IMR-90 (cell line): Measurements from ENCODE around the gene BAZ2B.

Experiments
- BHLHE40 ChIP-seq: fragments of 150-350 bp; IDR thresholded peaks from 2 replicates; pipeline ENCODE4 v1.6.1; 2016; ENCODE audit warnings: mild to moderate bottlenecking, low read depth, low read length
- MXI1 ChIP-seq: IDR thresholded peaks from 2 replicates; pipeline ENCODE4 v1.6.1; 2012; ENCODE audit warnings: low read depth, mild to moderate bottlenecking, low read length, moderate library complexity, borderline replicate concordance
- POLR2A ChIP-seq: IDR thresholded peaks from 2 replicates; pipeline ENCODE4 v1.6.1; 2012; ENCODE audit warnings: mild to moderate bottlenecking, low read depth, low read length
- TF ChIP-seq, protein P1 (sequence below): conservative IDR thresholded peaks from 2 replicates; pipeline ENCODE4 v1.5.1; 2012; ENCODE audit warnings: mild to moderate bottlenecking, low read depth, low read length, improper control_type of control experiment

DNA sequence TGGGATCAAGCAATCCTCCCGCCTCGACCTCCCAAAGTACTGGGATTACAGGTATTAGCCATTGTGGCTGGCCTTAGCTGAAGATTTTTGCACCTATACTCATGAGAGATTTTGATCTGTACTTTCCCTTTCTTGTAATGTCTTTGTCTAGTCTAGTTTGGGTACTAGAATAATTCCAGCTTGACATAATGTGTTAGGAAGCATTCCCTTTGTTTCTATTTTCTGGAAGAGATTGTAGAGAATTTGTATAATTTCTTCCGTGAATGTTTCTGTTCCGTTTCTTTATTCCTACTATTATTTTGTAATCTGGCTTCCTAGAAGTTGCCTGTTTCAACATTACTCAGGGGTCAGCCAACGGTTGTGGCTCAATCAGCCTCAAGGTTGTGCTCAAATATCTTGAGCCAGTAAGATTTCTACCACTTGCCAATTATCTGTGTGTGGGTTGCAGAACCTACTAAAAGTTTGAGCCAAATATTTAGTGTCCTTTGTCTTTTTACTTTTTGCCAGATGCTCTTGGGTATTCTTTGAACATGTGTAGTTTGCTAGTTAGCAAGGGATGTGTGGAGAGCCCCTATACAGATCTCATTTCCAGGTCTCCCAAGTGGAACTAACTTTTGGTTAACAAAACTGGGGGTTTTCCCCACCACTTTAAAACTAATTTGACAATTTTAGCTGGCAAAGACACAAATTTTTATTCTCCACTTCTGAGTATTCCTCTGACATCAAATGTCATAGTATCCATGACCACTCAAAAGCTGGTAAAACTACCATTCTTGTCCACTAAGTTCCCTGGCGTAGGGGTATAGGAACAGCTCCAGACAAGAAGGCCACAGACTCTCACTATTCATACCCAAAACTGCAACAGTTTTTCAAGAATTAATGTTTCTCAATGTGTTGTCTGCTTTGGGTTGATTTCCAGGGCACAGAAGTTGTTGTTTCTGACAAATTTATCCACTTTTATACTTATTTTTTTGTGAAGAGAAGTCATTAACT is 42.8 kb upstream of the BAZ2B start:
- TF ChIP-seq, protein P1, sequence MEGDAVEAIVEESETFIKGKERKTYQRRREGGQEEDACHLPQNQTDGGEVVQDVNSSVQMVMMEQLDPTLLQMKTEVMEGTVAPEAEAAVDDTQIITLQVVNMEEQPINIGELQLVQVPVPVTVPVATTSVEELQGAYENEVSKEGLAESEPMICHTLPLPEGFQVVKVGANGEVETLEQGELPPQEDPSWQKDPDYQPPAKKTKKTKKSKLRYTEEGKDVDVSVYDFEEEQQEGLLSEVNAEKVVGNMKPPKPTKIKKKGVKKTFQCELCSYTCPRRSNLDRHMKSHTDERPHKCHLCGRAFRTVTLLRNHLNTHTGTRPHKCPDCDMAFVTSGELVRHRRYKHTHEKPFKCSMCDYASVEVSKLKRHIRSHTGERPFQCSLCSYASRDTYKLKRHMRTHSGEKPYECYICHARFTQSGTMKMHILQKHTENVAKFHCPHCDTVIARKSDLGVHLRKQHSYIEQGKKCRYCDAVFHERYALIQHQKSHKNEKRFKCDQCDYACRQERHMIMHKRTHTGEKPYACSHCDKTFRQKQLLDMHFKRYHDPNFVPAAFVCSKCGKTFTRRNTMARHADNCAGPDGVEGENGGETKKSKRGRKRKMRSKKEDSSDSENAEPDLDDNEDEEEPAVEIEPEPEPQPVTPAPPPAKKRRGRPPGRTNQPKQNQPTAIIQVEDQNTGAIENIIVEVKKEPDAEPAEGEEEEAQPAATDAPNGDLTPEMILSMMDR: no peak
- TF ChIP-seq MXI1 (no peak), POLR2A (no peak), BHLHE40 (no peak)
